Gastroesophageal sphincter (tissue), 3 donors: Measurements from ENCODE around the gene TBC1D1.

Source experiments
- EP300 ChIP-seq: sonication (generic); formaldehyde crosslinking; IDR thresholded peaks from one replicate; pipeline ENCODE4 v1.6.1; 2017; ENCODE audit warnings: antibody characterized with exemption, mild to moderate bottlenecking
- TF ChIP-seq, protein P1 (sequence below), 4 experiments: fragments of 200-600 bp in 2 of 4; fragments of 450-650 bp in 2 of 4; sonication (generic) in 1 of 4; IDR thresholded peaks; one replicate each; pipeline ENCODE4 v1.5.1; 2017 to 2019; ENCODE audit warnings: antibody characterized with exemption in 4 of 4, mild to moderate bottlenecking in 2 of 4, moderate library complexity in 2 of 4

DNA sequence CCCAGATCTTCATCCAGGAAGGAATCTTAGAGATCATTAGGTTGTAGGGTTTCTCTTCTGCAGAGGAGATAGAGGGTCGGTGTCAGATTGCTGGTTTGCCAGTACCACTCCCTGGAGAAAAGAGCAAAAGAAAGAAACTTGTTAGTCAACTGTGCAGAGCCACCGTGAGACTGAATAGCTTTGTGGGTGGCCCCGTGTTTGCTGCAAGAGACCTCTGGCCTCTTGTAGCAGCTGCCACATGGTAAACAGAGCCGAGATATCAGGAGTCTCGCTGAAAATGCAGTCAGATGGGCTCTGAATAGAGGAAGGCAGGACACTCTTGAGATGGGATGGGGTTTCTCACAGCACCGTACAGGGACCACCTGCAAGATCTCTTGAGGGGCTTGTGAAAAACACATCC lies 219.0 kb downstream of the TBC1D1 start:
- TF ChIP-seq EP300 = no peak
- TF ChIP-seq, protein P1, sequence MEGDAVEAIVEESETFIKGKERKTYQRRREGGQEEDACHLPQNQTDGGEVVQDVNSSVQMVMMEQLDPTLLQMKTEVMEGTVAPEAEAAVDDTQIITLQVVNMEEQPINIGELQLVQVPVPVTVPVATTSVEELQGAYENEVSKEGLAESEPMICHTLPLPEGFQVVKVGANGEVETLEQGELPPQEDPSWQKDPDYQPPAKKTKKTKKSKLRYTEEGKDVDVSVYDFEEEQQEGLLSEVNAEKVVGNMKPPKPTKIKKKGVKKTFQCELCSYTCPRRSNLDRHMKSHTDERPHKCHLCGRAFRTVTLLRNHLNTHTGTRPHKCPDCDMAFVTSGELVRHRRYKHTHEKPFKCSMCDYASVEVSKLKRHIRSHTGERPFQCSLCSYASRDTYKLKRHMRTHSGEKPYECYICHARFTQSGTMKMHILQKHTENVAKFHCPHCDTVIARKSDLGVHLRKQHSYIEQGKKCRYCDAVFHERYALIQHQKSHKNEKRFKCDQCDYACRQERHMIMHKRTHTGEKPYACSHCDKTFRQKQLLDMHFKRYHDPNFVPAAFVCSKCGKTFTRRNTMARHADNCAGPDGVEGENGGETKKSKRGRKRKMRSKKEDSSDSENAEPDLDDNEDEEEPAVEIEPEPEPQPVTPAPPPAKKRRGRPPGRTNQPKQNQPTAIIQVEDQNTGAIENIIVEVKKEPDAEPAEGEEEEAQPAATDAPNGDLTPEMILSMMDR (IDR thresholded peaks at IDR 0.05) = no peak
